HepG2 (cell line): ENCODE measurements around the gene OR10A2. TPM values are rescaled to one million over a fixed set of nuclear protein-coding genes. Genes with fewer than 3 reads are reported as not detected.

ENCODE experiments used
- ATAC-seq: fragments of 200-7000 bp; cut with Tn5 transposase; 3 replicates; pipeline ENCODE4 v1.9.1; 2020; ENCODE audit warnings: mild to moderate bottlenecking, moderate library complexity
- BruUV-seq: library from RNA; stranded (reverse); fragments of 400-500 nt; replicated peaks from 2 replicates; lab custom pipeline; 2021; lab: Mats Ljungman, UMichigan
- CTCF ChIA-PET: fragments of 300-600 bp; formaldehyde crosslinking; extraction: SDS; loops from one replicate; lab custom pipeline; 2021; ENCODE audit warnings: low total read pairs, inconsistent platforms, low intra/inter-chr PET ratio; lab: Yijun Ruan, JAX
- POLR2A ChIA-PET: fragments of 350-600 bp; sonication (Branson Sonifier 250); formaldehyde crosslinking; loops from one replicate; lab custom pipeline; 2020; ENCODE audit warnings: antibody characterized with exemption, inconsistent platforms; lab: Yijun Ruan, JAX
- DNase-seq: peaks from one replicate; pipeline ENCODE4 v3.0.0-alpha.2; 2015; ENCODE audit warnings: low spot score
- FAIRE-seq: peaks from 3 replicates; lab custom pipeline; 2011; peaks lifted over from hg19 to GRCh38; lab: Jason Lieb, UNC
- H2AFZ ChIP-seq: one replicate; pipeline ENCODE4 v1.6.1; 2011; ENCODE audit warnings: low read length, inconsistent platforms
- H3K27ac ChIP-seq: fragments of 300-600 bp; 3 replicates; pipeline ENCODE4 v1.8.0; 2011; ENCODE audit warnings: mixed run types, mild to moderate bottlenecking, mixed read lengths, low read length, inconsistent platforms; ENCODE audit not compliant: insufficient read depth; ENCODE audit errors: extremely low read length
- H3K27me3 ChIP-seq, 2 experiments: fragments of 200-600 bp in 1 of 2; 2 replicates in 1 of 2; 3 replicates in 1 of 2; pipeline versions ENCODE4 v1.6.0 to v1.8.0; 2011; ENCODE audit warnings: low read length in 2 of 2, mild to moderate bottlenecking in 2 of 2, moderate library complexity in 2 of 2, inconsistent platforms in 1 of 2; ENCODE audit not compliant: insufficient read depth in 2 of 2, control insufficient read depth in 1 of 2
- H3K36me3 ChIP-seq, 2 experiments: fragments of 200-600 bp in 1 of 2; replicated peaks in 1 of 2; 2 replicates in 1 of 2; 3 replicates in 1 of 2; pipeline versions ENCODE4 v1.5.1 to v1.8.0; 2011; ENCODE audit warnings: low read length in 2 of 2, inconsistent platforms in 1 of 2; ENCODE audit not compliant: insufficient read depth in 2 of 2, control insufficient read depth in 1 of 2
- H3K4me1 ChIP-seq: 2 replicates; pipeline ENCODE4 v1.5.1; 2012; ENCODE audit warnings: low read length, inconsistent platforms; ENCODE audit not compliant: insufficient read depth
- H3K4me2 ChIP-seq: 2 replicates; pipeline ENCODE4 v1.6.0; 2011; ENCODE audit warnings: low read depth, low read length, inconsistent platforms
- H3K4me3 ChIP-seq, 3 experiments: fragments of 200-600 bp in 1 of 3; sonication (generic), shearing (Covaris generic) in 1 of 3; replicated peaks in 1 of 3; 2 replicates each; pipeline ENCODE4 v1.5.1; 2011 to 2016; ENCODE audit warnings: low read length in 3 of 3, inconsistent platforms in 2 of 3, low read depth in 2 of 3, mild to moderate bottlenecking in 2 of 3, control low read depth in 1 of 3, mixed read lengths in 1 of 3; ENCODE audit not compliant: insufficient read depth in 1 of 3
- H3K79me2 ChIP-seq: one replicate; pipeline ENCODE4 v1.6.1; 2011; ENCODE audit warnings: low read length, inconsistent platforms; ENCODE audit not compliant: insufficient read depth
- H3K9ac ChIP-seq: 2 replicates; pipeline ENCODE4 v1.6.0; 2011; ENCODE audit warnings: mild to moderate bottlenecking, low read depth, low read length, inconsistent platforms; ENCODE audit not compliant: insufficient read depth
- H3K9me3 ChIP-seq: 2 replicates; pipeline ENCODE4 v1.5.1; 2012; ENCODE audit warnings: mild to moderate bottlenecking, low read length
- H4K20me1 ChIP-seq: 2 replicates; pipeline ENCODE4 v1.6.0; 2011; ENCODE audit warnings: inconsistent platforms, mild to moderate bottlenecking, low read length, moderate library complexity; ENCODE audit not compliant: insufficient read depth
- CREM ChIP-seq, 2 experiments: sonication (generic) in 1 of 2; formaldehyde crosslinking in 1 of 2; IDR thresholded peaks; 2 replicates each; pipeline versions ENCODE4 v1.4.0 to v1.6.1; 2016 to 2020; ENCODE audit warnings: antibody characterized with exemption in 1 of 2, mild to moderate bottlenecking in 1 of 2, missing genetic modification reagents in 1 of 2
- FIP1L1 ChIP-seq: fragments of 200-400 bp; formaldehyde crosslinking; IDR thresholded peaks from 2 replicates; pipeline ENCODE4 v1.6.1; 2018; ENCODE audit warnings: low read depth, mild to moderate bottlenecking, low read length, moderate library complexity, borderline replicate concordance; ENCODE audit not compliant: insufficient read depth
- GTF2F1 ChIP-seq: fragments of 150-350 bp; IDR thresholded peaks from 2 replicates; pipeline ENCODE4 v1.6.1; 2014; ENCODE audit warnings: low read length
- MAF1 ChIP-seq: sonication (generic); formaldehyde crosslinking; IDR thresholded peaks from 2 replicates; pipeline ENCODE4 v1.5.0; 2020; ENCODE audit warnings: missing genetic modification reagents, borderline replicate concordance
- MAFF ChIP-seq: IDR thresholded peaks from 2 replicates; pipeline ENCODE4 v1.6.1; 2011; ENCODE audit warnings: low read depth, low read length, improper control_type of control experiment
- MAFK ChIP-seq, 2 experiments: IDR thresholded peaks in 1 of 2; conservative IDR thresholded peaks in 1 of 2; 2 replicates each; pipeline ENCODE4 v1.6.1; 2011; ENCODE audit warnings: improper control_type of control experiment in 2 of 2, low read length in 2 of 2
- MED13 ChIP-seq: sonication (generic); formaldehyde crosslinking; IDR thresholded peaks from 2 replicates; pipeline ENCODE4 v1.5.0; 2020; ENCODE audit warnings: missing genetic modification reagents
- NCOA2 ChIP-seq: sonication (generic); formaldehyde crosslinking; IDR thresholded peaks from 2 replicates; pipeline ENCODE4 v1.8.0; 2022; ENCODE audit warnings: inconsistent platforms
- NFYC ChIP-seq: IDR thresholded peaks from 2 replicates; pipeline ENCODE4 v1.6.1; 2016; ENCODE audit warnings: missing genetic modification reagents, missing compliant biosample characterization
- SPEN ChIP-seq: sonication (generic); formaldehyde crosslinking; IDR thresholded peaks from 2 replicates; pipeline ENCODE4 v1.5.1; 2020; ENCODE audit warnings: low read depth, mild to moderate bottlenecking, missing genetic modification reagents
- TBX2 ChIP-seq: sonication (generic); formaldehyde crosslinking; IDR thresholded peaks from 2 replicates; pipeline ENCODE4 v1.5.0; 2020; ENCODE audit warnings: missing genetic modification reagents, mild to moderate bottlenecking, borderline replicate concordance
- TSC22D2 ChIP-seq: sonication (generic); formaldehyde crosslinking; IDR thresholded peaks from 2 replicates; pipeline ENCODE4 v1.5.1; 2020; ENCODE audit warnings: missing genetic modification reagents, mild to moderate bottlenecking, borderline replicate concordance
- ZNF30 ChIP-seq: sonication (generic); formaldehyde crosslinking; IDR thresholded peaks from 2 replicates; pipeline ENCODE4 v1.5.0; 2020; ENCODE audit warnings: mild to moderate bottlenecking, missing genetic modification reagents
- WGBS: methylation state at CpG from one replicate; pipeline ENCODE4 v1.1.6; 2017; ENCODE audit warnings: low lambda C conversion rate; 5-methylcytosine and 5-hydroxymethylcytosine counted together
- in situ Hi-C: cut with HindIII; loops from 2 replicates; pipeline ENCODE4 v1.10.0; 2017; ENCODE audit warnings: low pct_unique_long_range_greater_than_20kb; ENCODE audit not compliant: extremely low pct_ligation_motif_present
- intact Hi-C: fragments of 100-400 bp; cut with micrococcal nuclease; formaldehyde crosslinking; loops from one replicate; pipeline ENCODE4 v1.10.0; 2022; ENCODE audit not compliant: unreplicated experiment
- polyA plus RNA-seq, 8 experiments: library from polyadenylated mRNA; depleted of rRNA in 3 of 8; stranded (reverse) in 7 of 8; unstranded in 1 of 8; fragments of >200 nt; fragmentation: Illumina TruSeq in 4 of 8; extraction: Trizol in 4 of 8; gene quantifications; 2 replicates each; pipeline versions ENCODE4 v1.2.1 to v1.2.3, GENCODE V29; 2011 to 2016; ENCODE audit warnings: low read depth in 4 of 8, missing spikeins in 1 of 8, mixed read lengths in 1 of 8; ENCODE audit not compliant: insufficient read depth in 1 of 8
- total RNA-seq, 5 experiments: library from RNA; depleted of rRNA; stranded (reverse); fragments of >200 nt; fragmentation: Illumina TruSeq; extraction: Trizol; gene quantifications; 2 replicates each; pipeline ENCODE4 v1.2.3, GENCODE V29; 2016; ENCODE audit warnings: low read depth in 1 of 5
- TF ChIP-seq, protein P1 (sequence below): sonication (generic); formaldehyde crosslinking; IDR thresholded peaks from 2 replicates; pipeline ENCODE4 v1.9.0; 2021; ENCODE audit warnings: missing genetic modification reagents, mild to moderate bottlenecking, borderline replicate concordance

OR10A2 gene
- total and polyA plus RNA-seq, 2 of the 13 experiments (the other 11 are each of a cell fraction or from before 2014, with no cell fraction given) = not detected

DNA sequence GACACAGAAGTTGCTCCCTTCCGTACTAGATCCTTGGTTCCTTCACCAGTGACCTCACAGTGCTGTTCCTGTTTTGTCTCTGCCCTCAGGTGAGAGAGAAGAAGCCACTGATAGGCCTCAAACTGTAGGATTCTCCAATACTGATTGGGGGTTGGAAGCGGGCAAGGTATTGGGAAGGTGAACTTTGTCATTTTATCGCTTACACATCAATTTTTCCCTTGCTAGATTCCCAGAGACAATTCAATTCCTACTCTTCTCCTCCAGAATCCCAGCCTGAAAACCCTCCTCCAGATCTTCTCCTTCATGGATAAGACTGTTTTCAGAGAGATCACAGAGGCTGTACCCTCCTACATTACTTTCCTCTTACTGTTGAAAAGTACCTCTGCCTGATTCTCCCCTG is 48.5 kb downstream of the OR10A2 start:
- H3K9ac ChIP-seq = no peak overlapping the region
- no peak overlapping the region for H3K4me2 ChIP-seq
- TF ChIP-seq MAFK (conservative IDR thresholded peaks at IDR 0.05 in 1 of 2, IDR thresholded peaks at IDR 0.05 in 1 of 2; ENCODE audit: low read length in 2 of 2) = peak; percentile 41 to 56; a peak in 3 of 4 replicates
- 0 out of 2 replicates have a peak, but pooled peaks have one; percentile 35 for TF ChIP-seq MAFF
- no peak for TF ChIP-seq TSC22D2 (CRISPR knock-in tag)
- no peak for TF ChIP-seq FIP1L1
- TF ChIP-seq CREM (IDR thresholded peaks at IDR 0.05) = no peak
- TF ChIP-seq CREM (CRISPR knock-in tag; IDR thresholded peaks at IDR 0.05) = no peak
- H3K4me1 ChIP-seq = no peaks in the 10 kb centered on the region
- ATAC-seq (no peak), DNase-seq (no peak), FAIRE-seq (no peak)
- no peaks in the 10 kb centered on the region for H3K79me2 ChIP-seq
- H4K20me1 ChIP-seq = no peaks in the 10 kb centered on the region
- 7% methylated on average over 3 of the region's 3 CpGs for WGBS
- no TSS peak for BruUV-seq
- POLR2A ChIA-PET = no interaction called here
- H3K4me3 ChIP-seq = no peak overlapping the region
- intact Hi-C loops (no loop called here), in situ Hi-C loops (no loop called here)
- H3K27ac ChIP-seq = no peak overlapping the region
- no peaks in the 10 kb centered on the region for H3K36me3 ChIP-seq
- H2AFZ ChIP-seq = no peak overlapping the region
- H3K27me3 ChIP-seq = peaks cover 0 to 7% of the 10 kb centered on the region in 2 experiments; a peak in 2 of 5 replicates
- H3K9me3 ChIP-seq = no peaks in the 10 kb centered on the region
- CTCF ChIA-PET = no interaction called here

DNA sequence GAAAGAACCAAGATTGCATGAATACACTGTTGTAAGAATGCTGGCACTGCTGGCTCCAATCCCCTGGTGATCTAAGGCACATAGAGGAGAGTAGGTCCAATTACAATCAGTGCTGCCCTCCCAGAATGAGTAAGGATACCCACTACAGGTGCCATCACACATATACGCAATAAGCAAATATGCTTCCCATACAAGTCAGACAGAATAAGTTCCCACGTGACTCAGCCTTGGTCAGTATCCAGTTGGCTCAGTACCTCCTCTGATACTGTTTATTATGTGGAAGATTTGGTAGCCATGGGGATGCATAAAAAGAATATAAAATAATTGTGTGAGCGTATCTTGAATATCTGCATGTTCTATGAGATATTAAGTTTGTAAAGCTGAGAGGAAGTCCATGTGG is 49.1 kb downstream of the OR10A2 start:
- Histone ChIP-seq H3K4me2 (no peak overlapping the region), H3K27ac (no peak overlapping the region), H3K79me2 (no peaks in the 10 kb centered on the region), H2AFZ (no peak overlapping the region), H3K36me3 (no peaks in the 10 kb centered on the region), H3K27me3 (peaks cover 0 to 7% of the 10 kb centered on the region in 2 experiments; a peak in 2 of 5 replicates), H3K4me1 (no peaks in the 10 kb centered on the region), H3K9ac (no peak overlapping the region), H4K20me1 (no peaks in the 10 kb centered on the region), H3K4me3 (no peak overlapping the region), H3K9me3 (no peaks in the 10 kb centered on the region)
- no peak for FAIRE-seq
- no TSS peak for BruUV-seq
- intact Hi-C loops (no loop called here), in situ Hi-C loops (no loop called here)
- 1% methylated on average over 3 of the region's 3 CpGs for WGBS
- CTCF ChIA-PET = no interaction called here
- DNase-seq = no peak
- TF ChIP-seq MED13 (CRISPR knock-in tag) (no peak), NCOA2 (CRISPR knock-in tag) (no peak), NFYC (no peak), GTF2F1 (no peak), SPEN (CRISPR knock-in tag) (no peak), ZNF30 (CRISPR knock-in tag) (no peak), TBX2 (CRISPR knock-in tag) (no peak), MAF1 (CRISPR knock-in tag) (no peak)
- TF ChIP-seq, protein P1, sequence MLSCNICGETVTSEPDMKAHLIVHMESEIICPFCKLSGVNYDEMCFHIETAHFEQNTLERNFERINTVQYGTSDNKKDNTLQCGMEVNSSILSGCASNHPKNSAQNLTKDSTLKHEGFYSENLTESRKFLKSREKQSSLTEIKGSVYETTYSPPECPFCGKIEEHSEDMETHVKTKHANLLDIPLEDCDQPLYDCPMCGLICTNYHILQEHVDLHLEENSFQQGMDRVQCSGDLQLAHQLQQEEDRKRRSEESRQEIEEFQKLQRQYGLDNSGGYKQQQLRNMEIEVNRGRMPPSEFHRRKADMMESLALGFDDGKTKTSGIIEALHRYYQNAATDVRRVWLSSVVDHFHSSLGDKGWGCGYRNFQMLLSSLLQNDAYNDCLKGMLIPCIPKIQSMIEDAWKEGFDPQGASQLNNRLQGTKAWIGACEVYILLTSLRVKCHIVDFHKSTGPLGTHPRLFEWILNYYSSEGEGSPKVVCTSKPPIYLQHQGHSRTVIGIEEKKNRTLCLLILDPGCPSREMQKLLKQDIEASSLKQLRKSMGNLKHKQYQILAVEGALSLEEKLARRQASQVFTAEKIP (CRISPR knock-in tag) = no peak
- no peak for ATAC-seq
- POLR2A ChIA-PET = no interaction called here
